Suprapubic skin (tissue), 3 donors: ENCODE data around the gene KLF7.

Experiments used
- CTCF ChIP-seq, 2 donors: fragments of 200-600 bp in 1 of 2; fragments of 450-650 bp in 1 of 2; sonication (generic) in 1 of 2; IDR thresholded peaks; one replicate each; pipeline ENCODE4 v1.5.1; 2016 to 2019; ENCODE audit warnings: antibody characterized with exemption in 2 of 2, mild to moderate bottlenecking in 1 of 2, moderate library complexity in 1 of 2
- EP300 ChIP-seq: sonication (generic); formaldehyde crosslinking; IDR thresholded peaks from one replicate; pipeline ENCODE4 v1.6.1; 2017; ENCODE audit warnings: antibody characterized with exemption
- POLR2A ChIP-seq, 2 donors: fragments of 450-650 bp; IDR thresholded peaks; one replicate each; pipeline ENCODE4 v1.6.1; 2017; ENCODE audit warnings: antibody characterized with exemption in 2 of 2, mild to moderate bottlenecking in 2 of 2, moderate library complexity in 2 of 2

GRCh38 chr2:207113414-207113813, 52.3 kb downstream of the KLF7 start:
- no peak for TF ChIP-seq EP300
- no peak for TF ChIP-seq CTCF (IDR thresholded peaks at IDR 0.05)
- no peak for TF ChIP-seq POLR2A (IDR thresholded peaks at IDR 0.05)
